GM18520 (cell line): ENCODE results near the gene OTX1.
"Not testable (repeated sequence)": the region's sequence is repeated elsewhere in the genome, so short reads cannot be mapped to it uniquely, and the experiment has no call there.

Experiments
- ATAC-seq: cut with Tn5 transposase; IDR thresholded peaks from one replicate; pipeline ENCODE4 v1.9.1; 2021; ENCODE audit not compliant: unreplicated experiment

OTX1 gene

GRCh38 chr2:63058921-63059792 is 8.5 kb downstream of the OTX1 start:
- ATAC-seq = no peak

- ATAC-seq = no peak
Measured at GRCh38 chr2:63059793-63060471, 9.3 kb downstream of the OTX1 start.

GRCh38 chr2:63060472-63060991 is 9.9 kb downstream of the OTX1 start:
- no peak for ATAC-seq

- no peak for ATAC-seq
Measured at GRCh38 chr2:63064197-63064596, 13.6 kb downstream of the OTX1 start.

GRCh38 chr2:63064661-63065060 is 14.0 kb downstream of the OTX1 start:
- ATAC-seq = no peak

GRCh38 chr2:63066265-63066664 is 15.6 kb downstream of the OTX1 start:
- ATAC-seq = no peak

GRCh38 chr2:63066838-63067237 is 16.2 kb downstream of the OTX1 start:
- no peak for ATAC-seq

- ATAC-seq = no peak
Measured at GRCh38 chr2:63071664-63072063, 21.0 kb downstream of the OTX1 start.

GRCh38 chr2:63073994-63074393 is 23.4 kb downstream of the OTX1 start:
- no peak for ATAC-seq

- not testable (repeated sequence) for ATAC-seq
Measured at GRCh38 chr2:63074399-63074798, 23.8 kb downstream of the OTX1 start.

- no peak for ATAC-seq
Measured at GRCh38 chr2:63078852-63079606, 28.4 kb downstream of the OTX1 start.

GRCh38 chr2:63081404-63081803 is 30.8 kb downstream of the OTX1 start:
- no peak for ATAC-seq

- ATAC-seq = no peak
Measured at GRCh38 chr2:63086687-63087086, 36.1 kb downstream of the OTX1 start.

- ATAC-seq = no peak
Measured at GRCh38 chr2:63092401-63092800, 41.8 kb downstream of the OTX1 start.

- ATAC-seq = no peak
Measured at GRCh38 chr2:63092857-63093256, 42.2 kb downstream of the OTX1 start.

GRCh38 chr2:63093502-63093901 is 42.9 kb downstream of the OTX1 start:
- ATAC-seq = no peak

- no peak for ATAC-seq
Measured at GRCh38 chr2:63096491-63096890, 45.9 kb downstream of the OTX1 start.

GRCh38 chr2:63099032-63099431 is 48.4 kb downstream of the OTX1 start:
- no peak for ATAC-seq

- ATAC-seq = no peak
Measured at GRCh38 chr2:63101954-63102353, 51.3 kb downstream of the OTX1 start.

- no peak for ATAC-seq
Measured at GRCh38 chr2:63104482-63104881, 53.9 kb downstream of the OTX1 start.
